ENCODE measurements around the gene GNAQ.
"Not testable (repeated sequence)": the region's sequence is repeated elsewhere in the genome, so short reads cannot be mapped to it uniquely, and the experiment has no call there.

GNAQ gene

DNA sequence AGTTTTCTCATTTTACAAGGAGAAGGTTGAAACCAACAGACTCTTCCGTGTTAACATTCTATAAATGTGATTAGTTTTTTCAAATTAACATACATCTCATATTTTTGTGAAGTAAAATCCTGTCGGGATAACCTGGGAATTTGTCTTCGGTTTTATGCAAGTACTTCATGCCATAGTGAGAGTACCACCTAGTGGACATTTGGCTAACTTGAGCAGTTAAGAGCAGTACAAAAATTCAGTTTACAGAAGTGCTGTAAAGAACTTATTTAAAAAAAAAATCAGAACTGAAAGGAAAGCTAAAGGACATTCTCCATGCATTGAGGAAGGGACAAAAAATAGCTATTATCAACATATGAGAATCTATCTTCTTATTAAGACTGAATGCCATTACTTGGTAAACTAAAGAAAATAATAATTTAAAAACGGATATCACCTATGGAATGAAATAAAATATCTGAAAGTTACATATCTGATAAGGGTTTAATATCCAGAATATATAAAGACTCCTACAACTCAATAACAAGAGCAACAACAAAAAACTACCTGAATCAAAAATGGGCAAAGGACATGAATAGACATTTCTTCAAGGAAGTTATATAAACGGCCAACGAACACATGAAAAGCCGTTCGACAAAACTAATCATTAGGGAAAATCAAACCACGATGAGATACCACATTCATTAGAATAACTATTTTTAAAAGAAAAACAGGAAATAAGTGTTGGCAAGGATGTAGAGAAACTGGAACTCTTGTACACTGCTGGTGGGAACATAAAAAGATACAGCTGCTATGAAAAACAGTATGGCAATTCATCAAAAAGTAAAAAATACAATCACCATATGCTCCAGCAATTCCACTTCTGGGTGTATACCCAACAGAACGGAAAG, 266.5 kb downstream of the GNAQ start:
- DNase-seq (ENCODE audit: low read depth): peak; percentile 45
- TF ChIP-seq, protein P1, sequence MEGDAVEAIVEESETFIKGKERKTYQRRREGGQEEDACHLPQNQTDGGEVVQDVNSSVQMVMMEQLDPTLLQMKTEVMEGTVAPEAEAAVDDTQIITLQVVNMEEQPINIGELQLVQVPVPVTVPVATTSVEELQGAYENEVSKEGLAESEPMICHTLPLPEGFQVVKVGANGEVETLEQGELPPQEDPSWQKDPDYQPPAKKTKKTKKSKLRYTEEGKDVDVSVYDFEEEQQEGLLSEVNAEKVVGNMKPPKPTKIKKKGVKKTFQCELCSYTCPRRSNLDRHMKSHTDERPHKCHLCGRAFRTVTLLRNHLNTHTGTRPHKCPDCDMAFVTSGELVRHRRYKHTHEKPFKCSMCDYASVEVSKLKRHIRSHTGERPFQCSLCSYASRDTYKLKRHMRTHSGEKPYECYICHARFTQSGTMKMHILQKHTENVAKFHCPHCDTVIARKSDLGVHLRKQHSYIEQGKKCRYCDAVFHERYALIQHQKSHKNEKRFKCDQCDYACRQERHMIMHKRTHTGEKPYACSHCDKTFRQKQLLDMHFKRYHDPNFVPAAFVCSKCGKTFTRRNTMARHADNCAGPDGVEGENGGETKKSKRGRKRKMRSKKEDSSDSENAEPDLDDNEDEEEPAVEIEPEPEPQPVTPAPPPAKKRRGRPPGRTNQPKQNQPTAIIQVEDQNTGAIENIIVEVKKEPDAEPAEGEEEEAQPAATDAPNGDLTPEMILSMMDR (IDR thresholded peaks at IDR 0.05; ENCODE audit: insufficient read depth, low read depth, low read length, missing control alignments): peak; percentile 49
- H3K4me3 ChIP-seq (ENCODE audit: low read depth, low read length): no peak overlapping the region

DNA sequence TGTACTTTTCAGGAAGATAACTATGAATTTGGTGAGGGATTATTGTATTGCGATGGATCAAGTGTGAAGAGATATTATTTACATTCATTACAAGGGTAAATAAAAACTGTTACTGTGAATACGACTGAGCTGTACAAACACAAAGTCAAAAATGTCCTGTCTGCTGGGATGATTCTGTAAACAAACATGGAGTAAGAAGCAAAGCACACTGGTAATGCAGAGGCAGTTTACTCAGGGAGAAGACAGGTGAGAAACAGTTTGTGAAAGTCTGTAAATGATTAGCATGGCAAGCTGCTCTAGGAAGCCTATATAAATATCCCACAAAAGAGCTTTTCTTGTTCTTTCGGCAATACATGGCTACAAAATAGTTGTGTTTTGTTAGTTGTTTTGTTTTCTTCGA, 268.0 kb downstream of the GNAQ start:
- no peak for DNase-seq (ENCODE audit: low read depth)
- no peak overlapping the region for H3K4me3 ChIP-seq (ENCODE audit: low read depth, low read length)
- TF ChIP-seq, protein P1 (IDR thresholded peaks at IDR 0.05; ENCODE audit: insufficient read depth, low read depth, low read length, missing control alignments): no peak

DNA sequence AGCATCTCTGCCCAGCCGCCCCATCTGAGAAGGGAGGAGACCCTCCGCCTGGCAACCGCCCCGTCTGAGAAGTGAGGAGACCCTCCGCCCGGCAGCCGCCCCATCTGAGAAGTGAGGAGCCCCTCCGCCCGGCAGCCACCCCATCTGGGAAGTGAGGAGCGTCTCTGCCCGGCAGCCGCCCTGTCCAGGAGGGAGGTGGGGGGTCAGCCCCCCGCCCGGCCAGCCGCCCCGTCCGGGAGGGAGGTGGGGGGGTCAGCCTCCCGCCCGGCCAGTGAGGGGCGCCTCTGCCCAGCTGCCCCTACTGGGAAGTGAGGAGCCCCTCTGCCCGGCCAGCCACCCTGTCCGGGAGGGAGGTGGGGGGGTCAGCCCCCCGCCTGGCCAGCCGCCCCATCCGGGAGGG, 270.7 kb downstream of the GNAQ start:
- H3K4me3 ChIP-seq (ENCODE audit: low read depth, low read length): not testable (repeated sequence)

DNA sequence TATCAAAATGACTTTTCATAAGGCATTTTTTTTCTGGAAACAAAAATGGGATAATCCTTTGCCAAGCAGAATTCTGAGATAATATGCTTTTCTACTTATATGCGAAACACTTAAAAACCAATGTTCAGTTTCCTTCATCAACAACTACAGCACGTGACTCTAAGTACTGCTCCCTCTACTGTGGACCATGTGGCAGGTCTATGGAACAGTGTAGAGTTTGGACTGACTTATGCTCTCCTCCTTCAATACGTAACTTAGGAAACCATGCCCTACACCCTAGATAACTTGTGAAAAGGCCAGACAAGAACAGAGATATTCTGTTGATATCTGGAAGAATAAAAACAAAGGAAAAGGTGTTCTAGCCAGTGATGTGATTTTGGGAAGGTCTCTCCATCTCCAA, 272.2 kb downstream of the GNAQ start:
- H3K4me3 ChIP-seq (ENCODE audit: low read depth, low read length): no peak overlapping the region
- TF ChIP-seq, protein P1 (IDR thresholded peaks at IDR 0.05; ENCODE audit: insufficient read depth, low read depth, low read length, missing control alignments): no peak
- no peak for DNase-seq (ENCODE audit: low read depth)

More for the DNA sequence above, 270.7 kb downstream of the GNAQ start:
- DNase-seq (ENCODE audit: low read depth): not testable (repeated sequence)

DNA sequence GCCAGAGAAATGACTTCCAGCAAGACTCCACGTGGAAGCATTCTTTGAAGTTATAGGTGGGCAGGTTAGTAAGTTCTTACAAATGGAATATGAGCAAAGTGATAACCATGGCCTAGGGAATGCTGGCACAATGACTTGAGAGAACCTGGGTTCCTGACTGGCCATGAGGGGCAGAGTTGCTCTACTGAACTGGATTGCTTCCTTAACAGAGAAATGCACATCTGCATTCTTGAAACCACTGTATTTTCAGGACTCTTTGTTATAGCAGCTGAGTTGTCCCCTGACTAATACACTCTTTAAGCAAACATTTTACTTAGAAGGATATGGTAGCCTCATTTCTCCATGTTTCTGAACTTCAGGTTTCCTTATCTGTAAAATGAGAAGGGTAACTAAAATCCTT, 275.2 kb downstream of the GNAQ start:
- no peak overlapping the region for H3K4me3 ChIP-seq (ENCODE audit: low read depth, low read length)
- TF ChIP-seq, protein P1 (IDR thresholded peaks at IDR 0.05; ENCODE audit: insufficient read depth, low read depth, low read length, missing control alignments): peak; percentile 34
- DNase-seq (ENCODE audit: low read depth): peak; percentile 22

DNA sequence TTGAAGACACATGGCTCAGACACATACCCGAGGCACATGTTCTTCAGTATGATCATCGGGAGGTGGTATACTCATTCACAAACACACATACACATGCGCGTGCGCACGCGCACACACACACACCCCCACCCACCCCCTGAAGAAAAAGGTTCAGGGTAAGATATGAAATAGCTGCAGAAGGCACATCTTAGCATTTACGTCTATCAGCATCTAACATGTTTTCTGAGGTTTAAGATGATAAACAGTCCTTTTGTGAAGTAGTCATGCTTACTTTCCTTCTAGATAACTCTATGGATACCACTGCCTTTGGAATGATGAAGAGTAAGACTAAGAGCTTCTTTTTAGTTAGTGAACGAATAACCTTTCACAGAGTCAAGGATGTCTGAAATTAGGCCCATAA, 278.4 kb downstream of the GNAQ start:
- H3K4me3 ChIP-seq (ENCODE audit: low read depth, low read length): no peak overlapping the region
- DNase-seq (ENCODE audit: low read depth): no peak
- TF ChIP-seq, protein P1 (IDR thresholded peaks at IDR 0.05; ENCODE audit: insufficient read depth, low read depth, low read length, missing control alignments): no peak

DNA sequence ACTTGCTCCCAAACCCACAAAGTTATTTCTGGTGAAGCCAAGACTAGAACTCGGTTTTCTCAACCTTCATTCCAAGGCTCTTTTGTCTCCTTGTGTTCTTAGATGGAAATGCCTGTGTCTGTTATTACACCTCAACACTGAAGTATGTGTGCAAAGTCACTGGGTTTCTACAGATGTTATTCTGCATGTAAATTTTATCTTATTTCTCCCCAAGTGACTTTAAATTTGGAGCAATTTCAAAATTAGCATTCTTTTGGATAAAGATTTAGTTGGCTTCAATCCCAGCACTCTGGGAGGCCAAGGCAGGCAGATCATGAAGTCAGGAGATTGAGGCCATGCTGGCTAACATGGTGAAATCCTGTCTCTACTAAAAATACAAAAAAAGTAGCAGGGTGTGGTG, 279.1 kb downstream of the GNAQ start:
- H3K4me3 ChIP-seq (ENCODE audit: low read depth, low read length): no peak overlapping the region
- TF ChIP-seq, protein P1 (IDR thresholded peaks at IDR 0.05; ENCODE audit: insufficient read depth, low read depth, low read length, missing control alignments): no peak
- DNase-seq (ENCODE audit: low read depth): no peak
